Stimulated activated CD8-positive, alpha-beta memory T cell treated with anti-CD3 and anti-CD28 coated beads, Interleukin-7, amount 100 ng/mL, for 48 hours (primary cell): ENCODE data around the gene BLVRB.
"Not testable (repeated sequence)": the region's sequence is repeated elsewhere in the genome, so short reads cannot be mapped to it uniquely, and the experiment has no call there.

Experiments used
- DNase-seq, 2 donors: peaks; one replicate each; pipeline ENCODE4 v3.0.0-alpha.2; 2020; ENCODE audit warnings: low read depth in 1 of 2; ENCODE audit errors: extremely low read depth in 1 of 2

The BLVRB gene

DNA sequence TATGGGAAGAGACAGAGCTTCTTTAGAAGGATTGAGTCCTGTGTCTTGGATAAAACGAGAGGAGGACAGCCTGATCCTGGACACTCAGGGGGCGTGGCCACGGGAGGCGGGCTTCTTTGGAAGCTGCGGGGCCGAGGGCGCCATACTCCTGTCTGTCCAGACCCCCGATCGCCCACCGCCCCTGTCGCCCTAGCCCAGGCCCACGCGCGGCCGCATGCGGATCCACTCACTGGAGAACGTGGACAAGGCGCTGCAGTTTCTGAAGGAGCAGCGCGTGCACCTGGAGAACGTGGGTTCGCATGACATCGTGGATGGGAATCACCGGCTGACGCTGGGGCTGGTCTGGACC, 24.3 kb upstream of the BLVRB start:
- no peak for DNase-seq

- no peak for DNase-seq
Measured at GRCh38 chr19:40486017-40486416, 20.5 kb upstream of the BLVRB start.

DNA sequence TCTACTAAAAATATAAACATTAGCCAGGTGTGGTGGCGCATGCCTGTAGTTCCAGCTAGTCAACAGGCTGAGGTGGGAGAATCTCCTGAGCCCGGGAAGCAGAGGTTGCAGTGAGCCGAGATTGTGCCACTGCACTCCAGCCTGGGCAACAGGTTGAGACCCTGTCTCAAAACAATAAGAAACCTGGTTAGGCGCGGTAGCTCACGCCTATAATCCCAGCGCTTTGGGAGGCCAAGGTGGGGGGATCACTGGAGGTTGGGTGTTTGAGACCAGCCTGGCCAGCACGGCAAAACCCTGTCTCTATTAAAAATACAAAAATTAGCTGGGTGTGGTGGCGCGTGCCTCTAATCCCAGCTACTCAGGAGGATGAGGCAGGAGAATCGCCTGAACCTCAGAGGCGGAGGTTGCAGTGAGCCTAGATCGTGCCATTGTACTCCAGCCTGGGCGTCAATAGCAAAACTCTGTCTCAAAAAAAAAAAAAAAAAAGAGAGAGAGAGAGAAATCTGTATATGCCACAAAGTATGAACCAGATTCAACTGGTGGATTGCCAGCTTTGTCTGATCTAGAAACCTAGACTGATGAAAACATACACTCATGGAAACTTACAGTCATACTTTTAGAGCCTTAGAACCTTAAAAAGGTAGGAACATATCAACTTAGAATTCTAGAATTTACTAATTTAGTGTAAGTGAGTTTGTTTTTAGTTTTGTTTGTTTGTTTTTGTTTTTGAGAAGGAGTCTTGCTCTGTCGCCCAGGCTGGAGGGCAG, 10.5 kb upstream of the BLVRB start:
- DNase-seq: not testable (repeated sequence)

DNA sequence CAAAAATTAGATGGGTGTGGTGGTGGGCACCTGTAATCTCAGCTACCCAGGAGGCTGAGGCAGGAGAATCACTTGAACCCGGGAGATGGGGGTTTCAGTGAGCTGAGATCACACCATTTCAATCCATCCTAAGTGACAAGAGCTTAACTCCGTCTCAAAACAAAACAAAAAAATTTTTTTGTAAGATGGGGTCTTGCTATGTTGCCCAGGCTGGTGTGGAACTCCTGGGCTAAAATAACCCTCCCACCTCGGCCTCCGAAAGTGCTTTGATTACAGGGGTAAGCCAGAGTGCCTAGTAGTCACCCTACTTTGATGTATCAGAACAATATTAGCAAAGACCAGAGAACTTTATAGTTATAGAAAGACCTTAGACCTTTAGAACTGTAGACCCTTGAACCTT, 9.2 kb upstream of the BLVRB start:
- DNase-seq: no peak

- DNase-seq: no peak
Measured at GRCh38 chr19:40472516-40472915, 7.0 kb upstream of the BLVRB start.

GRCh38 chr19:40471111-40471510, 5.6 kb upstream of the BLVRB start:
- DNase-seq: no peak

GRCh38 chr19:40469011-40469410, 3.5 kb upstream of the BLVRB start:
- no peak for DNase-seq

GRCh38 chr19:40466985-40467734, 1.6 kb upstream of the BLVRB start, which contains the start of gene SPTBN4:
TSS of gene SPTBN4 (plus strand) at chr19:40467001. CDS start at chr19:40472622, 5,621 bp downstream.
- no peak for DNase-seq

DNA sequence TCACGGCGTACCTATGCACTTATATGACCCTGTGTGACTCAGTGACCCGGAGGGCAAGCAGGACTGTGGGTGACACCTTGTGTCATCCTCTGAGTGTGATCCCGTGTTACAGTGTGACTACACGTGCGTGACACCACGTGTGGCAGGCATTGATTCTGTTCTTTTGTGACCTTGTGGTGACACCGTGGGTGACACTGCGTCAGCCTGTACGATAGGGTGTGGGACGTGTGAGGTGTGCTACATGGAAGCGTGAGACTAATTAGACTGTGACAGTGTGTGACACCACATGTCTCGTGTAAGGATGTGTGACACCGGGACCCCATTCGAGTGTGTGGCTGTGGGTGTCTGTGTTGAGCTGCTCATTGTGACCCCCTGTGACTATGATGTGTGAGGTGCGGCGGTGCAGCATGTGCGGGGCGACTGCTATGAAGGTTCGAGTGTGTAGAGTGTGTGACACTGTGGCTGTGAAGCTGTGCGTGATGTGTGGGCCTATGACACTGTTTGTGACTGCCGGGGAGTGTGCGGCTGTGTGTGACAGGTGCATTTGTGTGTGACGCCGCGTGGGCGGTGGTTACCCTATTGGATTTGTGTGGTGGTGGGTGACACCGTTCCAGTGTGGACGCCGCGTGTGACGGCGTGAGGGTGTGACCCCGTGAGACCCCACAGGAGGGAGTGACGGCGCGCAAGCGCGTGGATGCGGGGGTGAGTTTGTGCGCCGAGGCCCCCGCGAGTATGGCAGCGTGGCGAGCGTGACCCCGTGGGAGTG, 857 bp upstream of the BLVRB start:
- peak; percentile 46 to 71 for DNase-seq

GRCh38 chr19:40465025-40465556, 454 bp downstream of the BLVRB start:
- no peak for DNase-seq

- DNase-seq: peak in 1 of 2 donors; percentile 39
Measured at GRCh38 chr19:40464059-40465024, 1.2 kb downstream of the BLVRB start.

GRCh38 chr19:40463587-40464037, 1.9 kb downstream of the BLVRB start:
- not testable (repeated sequence) for DNase-seq

GRCh38 chr19:40461669-40462221, 3.8 kb downstream of the BLVRB start:
- no peak for DNase-seq

DNA sequence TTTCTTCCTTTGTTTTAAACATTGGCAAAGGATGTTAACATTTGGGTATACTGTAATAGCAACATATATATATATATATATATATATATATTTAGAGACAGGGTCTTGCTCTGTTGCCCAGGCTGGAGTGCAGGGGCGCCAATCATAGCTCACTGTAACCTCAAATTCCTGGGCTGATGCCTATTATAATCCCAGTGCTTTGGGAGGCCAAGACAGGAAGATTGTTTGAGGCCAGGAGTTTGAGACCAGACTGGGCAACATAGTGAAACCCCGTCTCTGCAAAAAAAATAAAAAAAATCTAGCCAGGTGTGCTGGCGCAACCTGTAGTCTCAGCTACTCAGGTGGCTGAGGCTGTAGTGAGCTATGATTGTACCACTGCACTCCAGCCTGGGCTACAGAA, 5.4 kb downstream of the BLVRB start:
- no peak for DNase-seq

GRCh38 chr19:40458597-40458974, 7.0 kb downstream of the BLVRB start:
- no peak for DNase-seq

DNA sequence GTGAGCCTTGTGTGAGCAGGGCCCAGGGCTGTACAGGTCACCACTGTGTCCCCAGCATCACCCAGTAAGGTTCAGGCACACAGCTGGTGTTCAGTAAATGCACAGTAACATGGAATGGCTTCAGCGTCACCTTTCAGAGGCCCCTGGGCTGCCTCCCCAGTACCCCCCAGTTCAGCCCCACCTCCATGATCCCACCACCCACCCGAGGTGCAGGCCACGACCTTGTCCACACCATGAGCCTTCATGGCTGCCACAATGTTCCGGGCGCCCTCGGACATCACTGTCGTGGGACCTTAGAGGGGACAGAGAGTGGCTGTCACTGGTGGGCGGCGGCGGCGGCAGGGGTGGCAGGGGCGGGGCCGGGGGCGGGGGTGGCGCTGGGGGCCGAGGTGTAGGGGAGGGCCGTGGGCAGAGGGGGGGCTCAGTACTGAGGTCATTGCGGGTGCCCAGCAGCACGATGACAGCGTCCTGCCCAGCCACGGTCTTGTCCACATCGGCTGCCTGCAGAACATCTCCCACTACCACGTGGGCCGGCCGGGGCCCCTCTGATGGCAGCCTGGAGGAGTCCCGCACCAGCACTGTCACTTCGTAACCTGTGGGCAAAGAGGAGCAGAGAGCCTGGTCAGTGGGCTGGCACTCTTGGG, 7.5 kb downstream of the BLVRB start:
- DNase-seq: no peak

DNA sequence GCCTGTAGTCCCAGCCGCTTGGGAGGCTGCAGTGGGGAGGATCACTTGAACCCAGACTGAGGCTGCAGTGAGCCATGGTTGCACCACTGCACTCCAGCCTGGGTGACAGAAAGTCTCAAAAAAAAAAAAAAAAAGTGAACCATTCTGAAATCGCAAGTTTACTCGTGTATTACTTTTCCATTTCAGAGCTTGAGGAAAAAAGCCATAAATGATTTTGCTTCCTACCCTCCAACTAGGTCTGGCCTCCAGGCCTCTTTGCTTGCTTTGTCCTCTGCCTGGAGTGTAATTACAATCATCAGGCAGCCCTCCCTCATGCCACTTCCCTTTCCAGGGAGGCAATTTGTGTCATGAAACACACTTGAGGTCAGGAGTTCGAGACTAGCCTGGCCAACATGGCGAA, 8.5 kb downstream of the BLVRB start:
- no peak for DNase-seq

DNA sequence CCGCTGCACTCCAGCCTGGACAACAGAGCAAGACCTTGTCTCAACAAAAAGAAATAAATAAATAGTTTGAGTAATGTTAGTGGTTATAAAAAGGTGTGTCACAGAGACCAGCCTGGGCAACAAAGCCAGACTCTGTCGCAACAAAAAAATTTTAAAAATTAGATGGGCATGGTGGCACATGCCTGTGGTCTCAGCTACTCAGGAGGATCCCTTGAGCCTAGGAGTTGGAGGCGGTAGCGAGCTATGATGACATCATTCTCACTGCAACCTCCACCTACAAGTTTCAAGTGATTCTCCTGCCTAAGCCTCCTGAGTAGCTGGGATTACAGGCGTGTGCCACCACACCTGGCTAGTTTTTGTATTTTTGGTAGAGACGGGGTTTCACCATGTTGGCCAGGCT, 11.6 kb downstream of the BLVRB start:
- not testable (repeated sequence) for DNase-seq

- no peak for DNase-seq
Measured at GRCh38 chr19:40453151-40453735, 12.3 kb downstream of the BLVRB start.
